HEK293 (cell line): ENCODE data around the gene KLHL8.

Experiments used
- CTCF ChIA-PET: fragments of 350-600 bp; formaldehyde crosslinking; extraction: SDS; loops from one replicate; lab custom pipeline; 2021; ENCODE audit warnings: antibody characterized with exemption; lab: Yijun Ruan, JAX
- POLR2A ChIA-PET: fragments of 300-600 bp; formaldehyde crosslinking; extraction: SDS; loops from one replicate; lab custom pipeline; 2020; ENCODE audit warnings: antibody characterized with exemption, inconsistent platforms; lab: Yijun Ruan, JAX
- H3K27ac ChIP-seq: fragments of 200-500 bp; sonication (Bioruptor generic); 2 replicates; pipeline ENCODE4 v1.5.1; 2014; ENCODE audit warnings: low read depth, low read length, control low read depth, inconsistent platforms; ENCODE audit errors: extremely low read depth
- H3K36me3 ChIP-seq, 2 experiments: fragments of 200-500 bp in 1 of 2; sonication (Bioruptor generic) in 1 of 2; 1 replicate in 1 of 2; 2 replicates in 1 of 2; pipeline ENCODE4 v1.5.1; 2014 to 2017; ENCODE audit warnings: inconsistent platforms in 2 of 2, low read length in 2 of 2; ENCODE audit not compliant: control insufficient read depth in 2 of 2, insufficient read depth in 1 of 2
- H3K4me1 ChIP-seq: fragments of 200-500 bp; sonication (Bioruptor generic); 2 replicates; pipeline ENCODE4 v1.5.1; 2014; ENCODE audit warnings: mild to moderate bottlenecking, low read length, inconsistent platforms; ENCODE audit not compliant: control insufficient read depth, insufficient read depth
- H3K4me3 ChIP-seq: 2 replicates; pipeline ENCODE4 v1.5.1; 2011; ENCODE audit warnings: low read depth, mild to moderate bottlenecking, control low read depth, low read length, moderate library complexity
- H3K9me3 ChIP-seq: fragments of 200-500 bp; sonication (Bioruptor generic); 2 replicates; pipeline ENCODE4 v1.5.1; 2014; ENCODE audit warnings: low read depth, low read length, inconsistent platforms; ENCODE audit not compliant: control insufficient read depth, insufficient read depth
- BCL6B ChIP-seq: fragments of 450-650 bp; formaldehyde crosslinking; IDR thresholded peaks from 2 replicates; pipeline ENCODE4 v1.5.1; 2017; ENCODE audit warnings: missing biosample characterization, missing genetic modification characterization
- GFI1B ChIP-seq: fragments of 450-650 bp; formaldehyde crosslinking; IDR thresholded peaks from 2 replicates; pipeline ENCODE4 v1.5.1; 2016; ENCODE audit warnings: missing biosample characterization, missing genetic modification characterization
- GLIS1 ChIP-seq: fragments of 450-650 bp; formaldehyde crosslinking; IDR thresholded peaks from 2 replicates; pipeline ENCODE4 v1.5.1; 2016; ENCODE audit warnings: missing biosample characterization, missing genetic modification characterization
- IKZF3 ChIP-seq: fragments of 450-650 bp; IDR thresholded peaks from 2 replicates; pipeline ENCODE4 v1.5.0; 2018; ENCODE audit warnings: missing biosample characterization, mild to moderate bottlenecking, missing genetic modification characterization, moderate library complexity
- ZBTB17 ChIP-seq: fragments of 450-650 bp; formaldehyde crosslinking; IDR thresholded peaks from 2 replicates; pipeline ENCODE4 v1.5.1; 2016; ENCODE audit warnings: missing biosample characterization, missing genetic modification characterization
- ZNF140 ChIP-seq: fragments of 450-650 bp; formaldehyde crosslinking; IDR thresholded peaks from 2 replicates; pipeline ENCODE4 v1.5.1; 2016; ENCODE audit warnings: missing biosample characterization, missing genetic modification characterization
- ZNF155 ChIP-seq: fragments of 450-650 bp; formaldehyde crosslinking; IDR thresholded peaks from 2 replicates; pipeline ENCODE4 v1.5.1; 2016; ENCODE audit warnings: missing biosample characterization, missing genetic modification characterization
- ZNF404 ChIP-seq: fragments of 450-650 bp; formaldehyde crosslinking; IDR thresholded peaks from 2 replicates; pipeline ENCODE4 v1.5.1; 2017; ENCODE audit warnings: missing biosample characterization, missing genetic modification characterization
- ZNF488 ChIP-seq: fragments of 450-650 bp; formaldehyde crosslinking; IDR thresholded peaks from 2 replicates; pipeline ENCODE4 v1.5.1; 2016; ENCODE audit warnings: missing biosample characterization, missing genetic modification characterization
- ZNF555 ChIP-seq: fragments of 450-650 bp; formaldehyde crosslinking; conservative IDR thresholded peaks from 2 replicates; pipeline ENCODE4 v1.5.1; 2017; ENCODE audit warnings: missing biosample characterization, mild to moderate bottlenecking, missing genetic modification characterization, inconsistent platforms
- ZNF777 ChIP-seq: fragments of 450-650 bp; formaldehyde crosslinking; IDR thresholded peaks from 2 replicates; pipeline ENCODE4 v1.5.1; 2017; ENCODE audit warnings: missing biosample characterization, missing genetic modification characterization, borderline replicate concordance
- TF ChIP-seq, protein P1 (sequence below): fragments of 450-650 bp; formaldehyde crosslinking; IDR thresholded peaks from 2 replicates; pipeline ENCODE4 v1.5.1; 2016; ENCODE audit warnings: missing biosample characterization, missing genetic modification characterization
- TF ChIP-seq, protein P2 (sequence below): fragments of 450-650 bp; formaldehyde crosslinking; conservative IDR thresholded peaks from 2 replicates; pipeline ENCODE4 v1.5.1; 2016; ENCODE audit warnings: low read depth, missing biosample characterization, missing genetic modification characterization
- TF ChIP-seq, protein P3 (sequence below): fragments of 450-650 bp; formaldehyde crosslinking; IDR thresholded peaks from 2 replicates; pipeline ENCODE4 v1.5.1; 2016; ENCODE audit warnings: missing biosample characterization, missing genetic modification characterization, borderline replicate concordance

The KLHL8 gene

DNA sequence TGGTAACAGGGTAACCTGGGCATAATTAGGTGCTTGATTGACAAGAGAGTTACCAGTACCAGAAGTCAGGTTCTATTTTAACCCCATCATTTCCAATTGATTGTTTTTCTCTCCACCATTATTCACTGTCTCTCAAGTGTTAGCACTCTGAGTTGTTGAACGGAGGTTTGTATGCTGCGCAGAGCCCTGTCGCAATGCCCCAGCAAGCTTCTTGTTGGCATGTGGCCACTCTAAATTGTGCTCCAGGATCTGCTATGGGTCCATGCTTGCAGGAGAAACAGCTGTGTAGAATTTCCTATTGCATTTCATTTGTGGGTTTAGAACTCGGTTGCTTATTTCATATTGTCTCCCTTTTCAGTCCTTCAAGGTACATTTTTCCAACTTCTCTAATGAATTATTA is 98.2 kb downstream of the KLHL8 start:
- ChIA-PET CTCF (interaction anchor here (0.7 kb wide), 1 partner anchor 200 kb away, joined by 3 read pairs; no protein-coding TSS in a partner anchor), POLR2A (no interaction called here)
- TF ChIP-seq, protein P1, sequence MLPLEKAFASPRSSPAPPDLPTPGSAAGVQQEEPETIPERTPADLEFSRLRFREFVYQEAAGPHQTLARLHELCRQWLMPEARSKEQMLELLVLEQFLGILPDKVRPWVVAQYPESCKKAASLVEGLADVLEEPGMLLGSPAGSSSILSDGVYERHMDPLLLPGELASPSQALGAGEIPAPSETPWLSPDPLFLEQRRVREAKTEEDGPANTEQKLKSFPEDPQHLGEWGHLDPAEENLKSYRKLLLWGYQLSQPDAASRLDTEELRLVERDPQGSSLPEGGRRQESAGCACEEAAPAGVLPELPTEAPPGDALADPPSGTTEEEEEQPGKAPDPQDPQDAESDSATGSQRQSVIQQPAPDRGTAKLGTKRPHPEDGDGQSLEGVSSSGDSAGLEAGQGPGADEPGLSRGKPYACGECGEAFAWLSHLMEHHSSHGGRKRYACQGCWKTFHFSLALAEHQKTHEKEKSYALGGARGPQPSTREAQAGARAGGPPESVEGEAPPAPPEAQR (tag by site-specific recombination): no peak
- TF ChIP-seq, protein P2, sequence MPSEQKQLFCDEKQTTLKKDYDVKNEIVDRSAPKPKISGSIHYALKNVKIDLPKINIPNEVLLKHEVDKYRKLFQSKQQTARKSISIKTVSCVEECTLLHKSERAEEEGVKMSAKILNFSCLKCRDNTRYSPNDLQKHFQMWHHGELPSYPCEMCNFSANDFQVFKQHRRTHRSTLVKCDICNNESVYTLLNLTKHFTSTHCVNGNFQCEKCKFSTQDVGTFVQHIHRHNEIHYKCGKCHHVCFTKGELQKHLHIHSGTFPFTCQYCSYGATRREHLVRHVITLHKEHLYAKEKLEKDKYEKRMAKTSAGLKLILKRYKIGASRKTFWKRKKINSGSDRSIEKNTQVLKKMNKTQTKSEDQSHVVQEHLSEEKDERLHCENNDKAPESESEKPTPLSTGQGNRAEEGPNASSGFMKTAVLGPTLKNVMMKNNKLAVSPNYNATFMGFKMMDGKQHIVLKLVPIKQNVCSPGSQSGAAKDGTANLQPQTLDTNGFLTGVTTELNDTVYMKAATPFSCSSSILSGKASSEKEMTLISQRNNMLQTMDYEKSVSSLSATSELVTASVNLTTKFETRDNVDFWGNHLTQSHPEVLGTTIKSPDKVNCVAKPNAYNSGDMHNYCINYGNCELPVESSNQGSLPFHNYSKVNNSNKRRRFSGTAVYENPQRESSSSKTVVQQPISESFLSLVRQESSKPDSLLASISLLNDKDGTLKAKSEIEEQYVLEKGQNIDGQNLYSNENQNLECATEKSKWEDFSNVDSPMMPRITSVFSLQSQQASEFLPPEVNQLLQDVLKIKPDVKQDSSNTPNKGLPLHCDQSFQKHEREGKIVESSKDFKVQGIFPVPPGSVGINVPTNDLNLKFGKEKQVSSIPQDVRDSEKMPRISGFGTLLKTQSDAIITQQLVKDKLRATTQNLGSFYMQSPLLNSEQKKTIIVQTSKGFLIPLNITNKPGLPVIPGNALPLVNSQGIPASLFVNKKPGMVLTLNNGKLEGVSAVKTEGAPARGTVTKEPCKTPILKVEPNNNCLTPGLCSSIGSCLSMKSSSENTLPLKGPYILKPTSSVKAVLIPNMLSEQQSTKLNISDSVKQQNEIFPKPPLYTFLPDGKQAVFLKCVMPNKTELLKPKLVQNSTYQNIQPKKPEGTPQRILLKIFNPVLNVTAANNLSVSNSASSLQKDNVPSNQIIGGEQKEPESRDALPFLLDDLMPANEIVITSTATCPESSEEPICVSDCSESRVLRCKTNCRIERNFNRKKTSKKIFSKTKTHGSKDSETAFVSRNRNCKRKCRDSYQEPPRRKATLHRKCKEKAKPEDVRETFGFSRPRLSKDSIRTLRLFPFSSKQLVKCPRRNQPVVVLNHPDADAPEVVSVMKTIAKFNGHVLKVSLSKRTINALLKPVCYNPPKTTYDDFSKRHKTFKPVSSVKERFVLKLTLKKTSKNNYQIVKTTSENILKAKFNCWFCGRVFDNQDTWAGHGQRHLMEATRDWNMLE (tag by site-specific recombination): no peak
- TF ChIP-seq, protein P3, sequence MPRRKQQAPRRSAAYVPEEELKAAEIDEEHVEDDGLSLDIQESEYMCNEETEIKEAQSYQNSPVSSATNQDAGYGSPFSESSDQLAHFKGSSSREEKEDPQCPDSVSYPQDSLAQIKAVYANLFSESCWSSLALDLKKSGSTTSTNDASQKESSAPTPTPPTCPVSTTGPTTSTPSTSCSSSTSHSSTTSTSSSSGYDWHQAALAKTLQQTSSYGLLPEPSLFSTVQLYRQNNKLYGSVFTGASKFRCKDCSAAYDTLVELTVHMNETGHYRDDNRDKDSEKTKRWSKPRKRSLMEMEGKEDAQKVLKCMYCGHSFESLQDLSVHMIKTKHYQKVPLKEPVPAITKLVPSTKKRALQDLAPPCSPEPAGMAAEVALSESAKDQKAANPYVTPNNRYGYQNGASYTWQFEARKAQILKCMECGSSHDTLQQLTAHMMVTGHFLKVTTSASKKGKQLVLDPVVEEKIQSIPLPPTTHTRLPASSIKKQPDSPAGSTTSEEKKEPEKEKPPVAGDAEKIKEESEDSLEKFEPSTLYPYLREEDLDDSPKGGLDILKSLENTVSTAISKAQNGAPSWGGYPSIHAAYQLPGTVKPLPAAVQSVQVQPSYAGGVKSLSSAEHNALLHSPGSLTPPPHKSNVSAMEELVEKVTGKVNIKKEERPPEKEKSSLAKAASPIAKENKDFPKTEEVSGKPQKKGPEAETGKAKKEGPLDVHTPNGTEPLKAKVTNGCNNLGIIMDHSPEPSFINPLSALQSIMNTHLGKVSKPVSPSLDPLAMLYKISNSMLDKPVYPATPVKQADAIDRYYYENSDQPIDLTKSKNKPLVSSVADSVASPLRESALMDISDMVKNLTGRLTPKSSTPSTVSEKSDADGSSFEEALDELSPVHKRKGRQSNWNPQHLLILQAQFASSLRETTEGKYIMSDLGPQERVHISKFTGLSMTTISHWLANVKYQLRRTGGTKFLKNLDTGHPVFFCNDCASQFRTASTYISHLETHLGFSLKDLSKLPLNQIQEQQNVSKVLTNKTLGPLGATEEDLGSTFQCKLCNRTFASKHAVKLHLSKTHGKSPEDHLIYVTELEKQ (tag by site-specific recombination): no peak
- TF ChIP-seq ZNF488 (tag by site-specific recombination) (no peak), ZNF155 (tag by site-specific recombination) (no peak), ZNF140 (tag by site-specific recombination) (no peak), ZNF777 (tag by site-specific recombination) (no peak), ZNF555 (tag by site-specific recombination) (no peak)
- Histone ChIP-seq H3K36me3 (peaks cover 0 to 41% of the 10 kb centered on the region in 2 experiments; a peak in 2 of 3 replicates), H3K9me3 (no peaks in the 10 kb centered on the region), H3K4me3 (no peak overlapping the region), H3K4me1 (no peaks in the 10 kb centered on the region), H3K27ac (no peak overlapping the region)

DNA sequence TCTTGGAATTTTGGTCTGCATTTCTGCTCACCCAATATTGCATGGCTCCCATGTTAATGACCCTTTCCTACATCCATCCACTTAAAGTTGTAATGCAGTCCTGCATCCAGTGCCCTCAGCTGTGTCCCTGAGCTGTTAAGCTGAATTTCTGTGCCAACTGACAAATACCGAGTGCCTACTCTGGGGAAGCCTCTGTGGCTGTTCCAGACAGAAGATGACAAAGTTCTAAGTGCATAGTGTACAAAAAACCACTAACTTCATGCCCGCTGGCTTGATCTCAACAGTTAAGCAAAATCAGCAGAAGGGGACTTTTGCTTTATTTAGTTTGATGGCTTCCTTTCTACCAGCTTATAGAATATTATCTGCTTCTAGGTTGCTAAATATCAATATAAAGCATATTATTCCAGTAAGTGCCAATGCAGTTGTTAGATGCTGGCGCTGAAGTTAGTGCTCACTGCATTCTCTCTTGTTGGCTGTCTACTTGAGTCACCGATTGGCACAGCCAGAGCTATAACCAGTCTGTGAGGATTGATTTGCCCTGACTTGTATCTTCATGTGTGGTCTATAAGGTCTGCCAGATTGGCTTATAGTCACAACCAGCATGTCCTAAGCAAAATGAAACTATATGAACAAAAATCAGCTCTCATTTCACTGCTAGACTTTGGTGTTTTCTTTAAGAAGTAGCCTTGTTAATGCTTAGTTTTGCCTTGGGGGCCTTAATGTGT is 98.9 kb downstream of the KLHL8 start:
- TF ChIP-seq BCL6B (tag by site-specific recombination) (no peak), ZBTB17 (tag by site-specific recombination) (no peak), GFI1B (tag by site-specific recombination) (no peak), GLIS1 (tag by site-specific recombination) (no peak), ZNF404 (tag by site-specific recombination) (no peak), IKZF3 (tag by site-specific recombination) (no peak)
- Histone ChIP-seq H3K27ac (no peak overlapping the region), H3K4me3 (no peak overlapping the region), H3K4me1 (no peaks in the 10 kb centered on the region), H3K9me3 (no peaks in the 10 kb centered on the region), H3K36me3 (peaks cover 0 to 41% of the 10 kb centered on the region in 2 experiments; a peak in 1 of 3 replicates)
- CTCF ChIA-PET: interaction anchor here (0.7 kb wide), 1 partner anchor 199 kb away, joined by 3 read pairs; no protein-coding TSS in a partner anchor
- POLR2A ChIA-PET: no interaction called here
